Effector CD8-positive, alpha-beta T cell (primary cell): Measurements from ENCODE around the gene GMDS.

Source experiments
- DNase-seq: peaks from one replicate; lab custom pipeline; 2025; lab: John Stamatoyannopoulos, UW

The GMDS gene

GRCh38 chr6:2133716-2134310 lies 111.6 kb downstream of the GMDS start:
- DNase-seq = no peak

- DNase-seq = no peak
These were observed 112.5 kb downstream of the GMDS start for GRCh38 chr6:2132916-2133315.

- DNase-seq = no peak
These were observed 113.0 kb downstream of the GMDS start for GRCh38 chr6:2132416-2132815.

GRCh38 chr6:2129182-2129621 lies 116.2 kb downstream of the GMDS start:
- no peak for DNase-seq

GRCh38 chr6:2127484-2127911 lies 117.9 kb downstream of the GMDS start:
- DNase-seq = no peak

DNA sequence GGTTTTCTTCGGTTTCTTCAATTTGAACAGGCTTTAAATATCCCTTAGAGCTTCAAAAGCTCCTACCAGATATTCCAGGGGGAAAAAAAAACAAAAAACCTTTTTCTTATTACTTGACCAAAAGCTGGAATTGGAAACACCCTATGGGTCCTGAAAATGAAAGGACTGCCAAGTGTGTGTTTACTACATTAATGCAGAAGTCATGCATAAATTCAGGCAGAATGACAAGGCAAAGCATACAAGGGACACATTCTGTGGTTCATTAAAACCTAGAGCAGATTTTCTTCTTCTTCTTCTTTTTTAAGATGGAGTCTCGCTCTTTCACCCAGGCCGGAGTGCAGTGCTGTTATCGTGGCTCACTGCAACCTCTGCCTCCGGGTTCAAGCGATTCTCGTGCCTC lies 119.1 kb downstream of the GMDS start:
- DNase-seq = no peak

DNA sequence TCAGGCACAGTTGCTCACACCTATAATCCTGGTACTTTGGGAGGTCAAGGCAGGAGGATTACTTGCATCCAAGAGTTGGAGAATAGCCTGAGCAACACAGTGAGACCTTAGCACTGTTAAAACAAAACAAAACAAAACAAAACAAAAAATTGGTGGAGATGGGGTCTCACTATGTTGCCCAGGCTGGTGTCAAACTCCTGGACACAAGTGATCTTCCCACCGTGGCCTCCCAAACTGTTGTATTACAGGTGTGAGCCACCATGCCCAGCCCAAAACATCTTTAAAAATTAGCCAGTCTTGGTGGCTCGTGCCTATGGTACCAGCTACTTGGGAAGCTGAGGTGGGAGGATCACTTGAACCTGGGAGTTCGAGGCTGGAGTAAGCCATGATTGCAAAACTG lies 120.2 kb downstream of the GMDS start:
- no peak for DNase-seq

DNA sequence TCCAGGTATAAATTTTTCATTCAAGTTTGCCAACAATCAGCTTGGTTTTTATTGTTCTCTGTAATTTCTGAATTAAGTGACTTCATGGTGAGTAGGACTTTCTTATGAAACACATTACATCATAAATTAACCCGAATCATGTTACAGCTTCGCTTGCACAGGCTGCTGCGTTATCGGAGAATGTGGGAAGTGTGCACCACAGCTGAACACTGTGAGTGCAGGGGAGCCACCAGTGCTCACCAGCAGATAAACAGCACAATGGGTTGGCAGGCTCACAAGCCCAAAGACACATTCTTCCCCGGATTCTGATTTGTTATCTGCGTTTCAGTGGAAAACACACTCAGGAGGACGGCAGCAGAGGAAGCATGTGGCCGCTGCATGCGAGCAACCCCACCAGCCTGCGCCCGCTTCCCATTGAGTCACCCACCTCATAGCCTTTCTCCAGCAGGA lies 121.1 kb downstream of the GMDS start:
- no peak for DNase-seq

- DNase-seq = no peak
These were observed 124.5 kb downstream of the GMDS start for GRCh38 chr6:2120912-2121311.

DNA sequence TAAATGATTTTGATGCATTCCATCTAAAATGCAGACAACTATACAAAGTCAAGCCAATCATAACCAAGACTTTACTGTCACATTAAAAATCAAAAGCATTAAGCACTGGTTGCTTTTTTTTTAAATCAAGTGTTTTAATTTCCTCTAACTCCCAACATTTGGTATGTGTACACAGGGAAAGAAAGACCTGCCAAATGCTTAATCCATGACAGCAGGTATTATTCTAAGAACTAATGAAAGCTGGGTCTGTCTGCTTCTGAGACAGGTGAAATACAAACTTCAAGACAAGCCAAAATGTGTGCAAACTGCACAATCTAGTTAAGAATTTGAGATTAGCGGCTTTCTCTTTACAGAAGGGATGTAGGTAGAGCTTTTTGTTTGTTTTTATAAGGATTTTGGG lies 126.1 kb downstream of the GMDS start:
- no peak for DNase-seq

DNA sequence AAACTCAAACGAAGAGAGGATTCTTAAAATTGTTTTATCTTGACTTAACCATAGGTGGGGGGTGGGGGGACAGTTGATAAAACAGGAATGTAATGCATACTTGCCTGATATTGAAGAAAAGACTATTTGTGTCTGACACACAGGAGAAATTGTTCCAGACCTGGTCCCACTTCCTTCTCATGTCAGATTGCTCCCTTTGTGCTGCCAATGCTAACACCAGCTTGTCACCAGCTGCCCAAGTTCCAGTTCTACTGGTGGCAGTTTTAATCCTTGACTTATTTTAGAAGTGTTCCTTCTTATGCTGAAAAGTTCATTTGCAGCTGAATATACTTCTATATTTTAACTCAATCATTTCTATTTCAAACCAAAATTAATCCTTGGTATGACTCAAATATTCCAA lies 127.3 kb downstream of the GMDS start:
- no peak for DNase-seq

DNA sequence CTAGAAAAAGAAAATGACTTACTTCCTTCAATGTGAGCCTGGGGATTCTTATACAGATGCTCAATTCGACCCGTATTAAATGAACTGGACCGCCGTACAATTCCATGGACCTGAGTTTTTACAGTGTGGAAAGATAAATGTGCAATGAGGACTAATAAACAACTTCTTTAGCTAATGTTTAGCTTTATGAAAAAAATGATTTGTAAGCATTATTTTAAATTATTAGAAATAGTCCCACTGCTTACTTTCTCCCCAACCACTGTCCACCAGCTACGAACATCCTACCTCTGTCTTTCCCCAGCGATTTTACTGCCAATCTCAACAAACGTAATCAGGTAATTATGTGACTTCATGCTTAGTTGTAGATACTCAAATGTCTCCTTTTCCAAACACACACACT lies 128.0 kb downstream of the GMDS start:
- DNase-seq = no peak

DNA sequence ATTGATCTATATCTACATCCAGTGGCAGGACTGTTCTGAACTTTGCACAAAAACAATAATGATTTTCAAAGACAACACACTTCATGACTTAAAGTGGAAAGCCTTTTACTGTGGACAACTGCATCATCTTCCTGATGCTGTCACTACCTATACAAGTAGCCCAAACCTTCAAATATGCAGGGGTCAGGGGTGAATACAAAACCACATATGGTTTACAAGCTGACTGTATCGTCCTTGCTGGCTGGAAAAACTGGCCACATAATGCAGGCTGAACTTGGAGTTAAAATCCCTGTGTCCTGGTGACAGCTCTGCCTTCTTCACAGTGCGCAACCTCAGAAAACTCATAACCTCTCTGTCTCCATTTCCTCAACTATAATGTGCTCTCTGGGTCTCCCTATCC lies 128.9 kb downstream of the GMDS start:
- DNase-seq = no peak

DNA sequence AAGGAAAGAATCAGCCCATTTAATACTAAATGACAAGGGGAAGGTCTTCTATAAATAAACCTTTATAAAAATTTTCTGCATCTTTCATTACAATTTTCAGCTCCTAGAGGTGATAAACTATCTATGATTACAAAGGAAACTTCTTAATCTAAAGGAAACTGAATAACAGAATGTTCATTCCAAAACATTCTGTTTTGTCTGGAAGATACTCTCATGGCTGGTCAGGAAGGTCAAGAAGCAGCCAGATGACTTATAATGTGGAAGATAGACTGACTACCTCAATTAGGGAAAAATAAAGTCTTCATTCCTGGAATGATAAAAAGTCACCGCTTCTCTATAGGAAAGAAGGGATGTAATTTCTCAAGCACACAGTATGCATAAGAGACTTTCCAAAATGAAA lies 131.3 kb downstream of the GMDS start:
- DNase-seq = no peak

DNA sequence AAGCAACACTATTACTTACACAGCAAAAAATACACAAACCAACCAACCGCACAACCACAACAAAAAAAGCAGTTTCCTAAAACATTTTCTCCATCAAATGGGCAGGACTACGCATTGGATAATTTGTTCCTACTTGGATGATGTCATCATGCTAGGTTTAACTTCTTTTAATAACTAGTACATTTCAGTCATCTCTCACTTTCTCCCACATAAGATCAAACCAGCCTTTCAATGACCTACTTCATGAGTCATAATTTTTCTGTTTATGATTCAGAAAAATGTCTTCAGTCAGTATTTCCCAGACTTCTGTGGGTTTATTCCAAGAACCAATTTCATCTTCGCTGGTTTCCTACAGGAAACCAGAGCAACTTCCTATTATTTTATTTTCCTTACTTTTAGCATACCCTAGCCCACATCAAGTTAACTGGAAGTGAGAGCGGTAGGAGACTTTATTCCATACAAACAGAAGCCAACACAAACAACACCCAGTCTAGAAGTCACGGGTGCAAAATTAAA lies 134.2 kb downstream of the GMDS start:
- DNase-seq = no peak

DNA sequence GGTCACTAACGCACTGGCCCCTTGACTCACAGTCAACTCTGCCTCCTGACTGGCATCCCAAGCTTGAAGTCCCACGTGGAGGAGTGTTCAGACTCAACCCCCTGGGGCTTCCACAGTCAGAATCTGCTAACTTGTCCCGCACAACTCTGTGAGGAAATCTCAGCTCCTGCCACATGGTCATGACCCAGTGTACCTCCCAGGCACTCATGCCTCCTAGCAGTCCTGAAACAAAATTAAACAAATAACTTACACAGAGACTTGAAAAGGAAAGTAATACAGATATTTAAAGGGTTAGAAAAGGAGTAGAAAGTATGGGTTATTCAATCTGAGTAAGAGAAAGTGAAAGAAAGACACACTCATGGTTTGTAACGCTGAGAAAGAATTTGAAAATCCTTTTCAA lies 134.9 kb downstream of the GMDS start:
- DNase-seq = no peak

- DNase-seq = no peak
These were observed 135.6 kb downstream of the GMDS start for GRCh38 chr6:2109796-2110195.

DNA sequence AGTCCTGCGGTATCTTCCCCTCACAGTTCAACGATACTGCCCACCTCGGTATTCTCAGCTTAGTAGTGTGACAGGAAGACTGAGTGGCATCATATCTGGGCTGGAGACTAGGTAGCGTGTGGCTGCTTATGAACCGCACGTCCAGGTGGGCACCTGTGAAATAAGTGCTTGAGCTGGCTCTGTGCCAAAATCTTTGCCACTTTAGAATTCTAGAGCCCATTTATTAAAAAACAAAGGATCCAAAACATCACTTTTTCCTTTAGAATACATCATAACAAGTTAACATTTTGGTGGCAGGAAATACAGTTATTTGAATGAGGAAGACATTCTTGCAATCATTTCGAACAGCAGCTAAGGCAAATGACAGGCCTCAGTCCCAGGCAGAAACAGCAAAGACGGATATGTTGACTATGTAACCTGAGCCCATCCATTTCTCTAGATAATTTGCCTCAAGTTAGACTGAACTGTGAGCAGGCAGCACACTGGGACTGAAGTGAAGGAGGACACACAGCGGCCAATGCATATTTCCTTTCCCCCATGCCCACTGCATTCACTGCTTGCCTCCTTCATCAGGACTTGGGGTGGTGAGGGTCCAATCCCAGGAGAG lies 136.6 kb downstream of the GMDS start:
- no peak for DNase-seq

DNA sequence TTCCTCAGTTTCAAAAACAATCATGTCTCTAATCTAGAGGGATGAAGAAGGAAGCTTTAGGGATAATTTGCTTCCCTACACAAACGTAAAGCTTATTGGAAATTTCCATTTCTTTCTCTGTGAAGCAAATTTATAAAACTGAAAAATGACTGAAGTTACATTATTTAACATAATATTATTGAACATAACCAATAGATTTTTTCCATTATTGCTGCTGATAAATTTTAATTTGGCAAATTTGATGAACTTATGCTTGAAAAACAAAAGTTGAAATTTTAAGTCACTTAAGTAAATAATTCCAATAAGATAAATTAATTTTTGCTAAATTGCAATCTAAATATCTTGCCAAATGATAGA lies 140.9 kb downstream of the GMDS start:
- no peak for DNase-seq

DNA sequence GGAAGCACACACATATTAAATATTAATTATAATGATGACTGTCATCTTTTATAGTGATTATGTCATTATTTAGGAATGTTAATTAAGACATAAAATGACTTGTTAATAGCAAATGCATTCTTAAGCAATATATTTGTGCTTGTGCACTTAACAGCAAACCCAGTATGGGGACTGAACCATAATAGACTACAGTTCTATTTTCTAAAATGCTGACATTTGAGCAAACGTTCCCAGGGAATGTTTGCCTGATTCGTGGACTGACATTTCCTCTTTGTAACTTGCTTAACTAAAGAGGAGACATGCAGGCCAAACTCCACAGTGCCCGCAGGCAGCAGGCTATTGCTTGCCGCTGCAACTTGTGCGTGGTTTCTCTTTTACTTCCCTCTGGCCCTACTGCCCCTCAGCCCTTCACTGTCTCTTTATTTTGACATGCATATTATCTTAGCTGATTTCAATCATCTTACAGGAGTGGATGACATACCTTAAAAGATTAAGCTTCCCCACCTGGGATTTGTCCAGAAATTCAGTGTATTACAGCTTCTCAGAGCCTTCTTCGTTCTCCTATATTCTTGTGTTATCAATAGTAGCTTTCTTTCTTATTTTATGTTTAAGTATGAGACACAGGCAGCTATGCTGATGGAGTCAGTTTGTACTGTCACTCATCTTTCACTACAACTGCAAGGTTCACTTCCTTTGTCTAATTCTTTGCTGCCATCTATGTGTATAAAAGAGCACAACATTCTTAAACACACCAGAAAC lies 141.5 kb downstream of the GMDS start:
- DNase-seq = no peak

DNA sequence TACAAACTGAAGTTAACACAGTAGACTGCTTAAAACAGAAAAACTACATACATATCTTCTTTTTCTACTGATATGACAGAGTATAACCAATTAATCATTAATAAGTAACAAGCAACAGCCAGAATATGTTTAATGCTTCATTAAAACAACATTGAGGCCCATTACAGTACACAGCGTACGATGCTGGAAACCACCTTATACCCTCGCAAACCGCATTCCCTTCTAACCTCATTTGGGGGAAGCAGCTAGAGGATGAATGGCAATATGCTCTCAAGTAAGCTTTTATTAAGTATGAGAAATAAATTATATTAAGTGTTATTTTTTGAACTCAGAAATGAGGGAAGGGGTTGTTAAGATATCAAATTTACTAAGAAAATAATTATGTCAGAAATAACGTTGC lies 142.4 kb downstream of the GMDS start:
- no peak for DNase-seq

GRCh38 chr6:2102316-2102883 lies 143.0 kb downstream of the GMDS start:
- no peak for DNase-seq

- no peak for DNase-seq
These were observed 144.2 kb downstream of the GMDS start for GRCh38 chr6:2101213-2101612.
